BJ (cell line): ENCODE data around the gene COBLL1. TPM values are rescaled to one million over a fixed set of nuclear protein-coding genes. Genes with fewer than 3 reads are reported as not detected.
"Not testable (repeated sequence)": the region's sequence is repeated elsewhere in the genome, so short reads cannot be mapped to it uniquely, and the experiment has no call there.

ENCODE experiments used
- CTCF ChIA-PET: fragments of 350-600 bp; formaldehyde crosslinking; extraction: SDS; loops from one replicate; lab custom pipeline; 2021; ENCODE audit warnings: antibody characterized with exemption, inconsistent platforms; lab: Yijun Ruan, JAX
- POLR2A ChIA-PET: fragments of 300-600 bp; sonication (Branson Sonifier 250); formaldehyde crosslinking; extraction: SDS; loops from one replicate; lab custom pipeline; 2021; ENCODE audit warnings: antibody characterized with exemption; lab: Charles Lee
- DNase-seq: peaks from one replicate; pipeline ENCODE4 v3.0.0-alpha.2; 2011; ENCODE audit warnings: low read depth
- H3K27me3 ChIP-seq: 2 replicates; pipeline ENCODE4 v1.6.0; 2011; ENCODE audit warnings: low read length; ENCODE audit not compliant: control insufficient read depth, insufficient read depth
- H3K36me3 ChIP-seq: 2 replicates; pipeline ENCODE4 v1.5.1; 2011; ENCODE audit warnings: low read length; ENCODE audit not compliant: control insufficient read depth, insufficient read depth
- H3K4me3 ChIP-seq: 2 replicates; pipeline ENCODE4 v1.5.1; 2011; ENCODE audit warnings: low read depth, mild to moderate bottlenecking, control low read depth, low read length
- CTCF ChIP-seq: IDR thresholded peaks from 2 replicates; pipeline ENCODE4 v1.5.1; 2011; ENCODE audit warnings: low read depth, mild to moderate bottlenecking, control low read depth, inconsistent platforms, low read length, moderate library complexity; ENCODE audit not compliant: insufficient read depth
- polyA plus RNA-seq: library from polyadenylated mRNA; depleted of rRNA; stranded (reverse); fragments of >200 nt; gene quantifications from 2 replicates; pipeline ENCODE4 v1.2.3, GENCODE V29; 2011

COBLL1 gene
- polyA plus RNA-seq, 1 experiment = 34.2 TPM

- no peaks in the 10 kb centered on the region for H3K27me3 ChIP-seq
- no peak overlapping the region for H3K4me3 ChIP-seq
- no peak for DNase-seq
- H3K36me3 ChIP-seq = peaks cover 5% of the 10 kb centered on the region
- no peak for TF ChIP-seq CTCF
- ChIA-PET POLR2A (no interaction called here), CTCF (no interaction called here)
Observed at GRCh38 chr2:164714471-164714870, 127.2 kb downstream of the COBLL1 start.

GRCh38 chr2:164711766-164712138 lies 129.9 kb downstream of the COBLL1 start:
- Histone ChIP-seq H3K36me3 (0 out of 2 replicates have a peak, but pooled peaks cover 1% of the 10 kb centered on the region), H3K4me3 (no peak overlapping the region), H3K27me3 (no peaks in the 10 kb centered on the region)
- CTCF ChIA-PET = no interaction called here
- no peak for TF ChIP-seq CTCF
- no peak for DNase-seq
- POLR2A ChIA-PET = no interaction called here

GRCh38 chr2:164710837-164711765 lies 130.5 kb downstream of the COBLL1 start:
- 0 out of 2 replicates have a peak, but pooled peaks cover 1% of the 10 kb centered on the region for H3K36me3 ChIP-seq
- ChIA-PET POLR2A (no interaction called here), CTCF (interaction anchor here (1.2 kb wide), 1 partner anchor 151 kb away, joined by 3 read pairs; no protein-coding TSS in a partner anchor)
- no peak overlapping the region for H3K4me3 ChIP-seq
- no peak for DNase-seq
- no peaks in the 10 kb centered on the region for H3K27me3 ChIP-seq
- no peak for TF ChIP-seq CTCF

GRCh38 chr2:164710252-164710836 lies 131.3 kb downstream of the COBLL1 start:
- DNase-seq = not testable (repeated sequence)
- CTCF ChIA-PET = interaction anchor here (1.2 kb wide), 1 partner anchor 150 kb away, joined by 3 read pairs; no protein-coding TSS in a partner anchor

GRCh38 chr2:164706522-164706921 lies 135.1 kb downstream of the COBLL1 start:
- peak; percentile 76 for DNase-seq
- TF ChIP-seq CTCF = no peak
- ChIA-PET CTCF (interaction anchor here (0.7 to 3.3 kb wide), 3 partner anchors 8 to 10 kb away, joined by 3 to 11 read pairs (median 5); no protein-coding TSS in a partner anchor), POLR2A (no interaction called here)
- Histone ChIP-seq H3K27me3 (no peaks in the 10 kb centered on the region), H3K4me3 (no peak overlapping the region), H3K36me3 (peaks cover 5% of the 10 kb centered on the region)

More at GRCh38 chr2:164710252-164710836, 131.3 kb downstream of the COBLL1 start:
- H3K36me3 ChIP-seq, POLR2A ChIA-PET, H3K27me3 ChIP-seq, H3K4me3 ChIP-seq: not testable (repeated sequence)
